GM21390 (cell line): ENCODE data around the gene MAGEB17.
"Not testable (repeated sequence)": the region's sequence is repeated elsewhere in the genome, so short reads cannot be mapped to it uniquely, and the experiment has no call there.

Source experiments
- ATAC-seq: cut with Tn5 transposase; IDR thresholded peaks from one replicate; pipeline ENCODE4 v1.9.1; 2021; ENCODE audit not compliant: unreplicated experiment

MAGEB17 gene, protein sequence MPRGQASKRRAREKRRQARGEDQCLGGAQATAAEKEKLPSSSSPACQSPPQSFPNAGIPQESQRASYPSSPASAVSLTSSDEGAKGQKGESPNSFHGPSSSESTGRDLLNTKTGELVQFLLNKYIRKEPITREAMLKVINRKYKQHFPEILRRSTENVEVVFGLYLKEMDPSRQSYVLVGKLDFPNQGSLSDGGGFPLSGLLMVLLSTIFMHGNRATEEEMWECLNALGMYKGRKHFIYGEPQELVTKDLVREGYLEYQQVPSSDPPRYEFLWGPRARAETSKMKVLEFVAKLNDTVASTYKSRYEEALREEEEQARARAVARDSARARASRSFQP

GRCh38 chrX:16167181-16167580 is at the start of gene MAGEB17:
Gene MAGEB17, plus strand, starts transcription at chrX:16167481. Its CDS starts 2,902 bp downstream, at chrX:16170383.
- ATAC-seq: no peak

- ATAC-seq: peak; percentile 84
These were observed 47.7 kb upstream of the MAGEB17 start for GRCh38 chrX:16119353-16120220.

DNA sequence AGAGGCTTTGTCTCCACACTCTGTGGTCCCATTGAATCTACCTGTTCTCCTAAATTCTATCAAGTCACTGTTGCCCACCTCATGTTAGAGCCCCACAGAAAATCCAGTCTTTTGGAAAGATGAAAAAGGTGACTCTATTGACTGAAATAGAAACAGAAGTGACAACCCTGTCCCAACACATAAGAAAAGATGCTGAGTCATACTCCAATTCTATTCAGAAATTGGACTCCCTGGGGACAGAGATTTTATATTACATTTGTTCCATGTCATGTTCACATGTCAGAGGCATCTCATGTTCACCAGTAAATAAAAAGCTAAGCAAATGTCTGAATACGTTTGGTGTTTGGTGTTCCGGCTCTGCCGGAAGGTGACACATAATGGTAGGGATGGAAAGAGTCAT is 46.9 kb upstream of the MAGEB17 start:
- no peak for ATAC-seq

DNA sequence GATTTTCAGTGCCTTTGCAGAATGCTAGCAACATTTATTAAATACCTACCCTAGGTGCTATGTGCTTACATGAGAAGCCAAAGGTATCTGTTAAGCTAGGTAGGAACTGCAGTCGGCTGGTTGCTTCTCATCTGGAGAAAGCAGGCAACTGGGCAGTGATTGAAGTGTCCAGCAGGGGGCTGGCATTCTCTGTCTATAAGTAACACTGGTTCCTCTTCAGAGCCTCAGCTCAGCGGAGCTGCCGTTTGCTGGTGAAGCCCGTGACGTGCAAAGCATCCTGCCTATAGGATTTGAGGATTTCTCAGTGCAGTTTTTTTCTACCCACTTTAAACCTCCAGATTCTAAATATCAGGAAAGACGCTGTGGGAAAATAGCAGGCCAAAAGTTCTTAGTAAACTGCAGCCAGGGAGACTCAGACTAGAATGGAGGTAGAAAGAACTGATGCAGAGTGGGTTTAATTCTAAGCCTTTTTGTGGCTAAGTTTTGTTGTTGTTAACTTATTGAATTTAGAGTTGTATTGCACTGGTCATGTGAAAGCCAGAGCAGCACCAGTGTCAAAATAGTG is 44.0 kb upstream of the MAGEB17 start, which contains the start of gene GRPR:
Gene GRPR (plus strand): TSS at position 344 of the 565 bp plus-strand sequence. CDS start 389 bp downstream, outside the sequence.
- no peak for ATAC-seq

GRCh38 chrX:16124201-16124600 is 43.1 kb upstream of the MAGEB17 start:
- no peak for ATAC-seq

DNA sequence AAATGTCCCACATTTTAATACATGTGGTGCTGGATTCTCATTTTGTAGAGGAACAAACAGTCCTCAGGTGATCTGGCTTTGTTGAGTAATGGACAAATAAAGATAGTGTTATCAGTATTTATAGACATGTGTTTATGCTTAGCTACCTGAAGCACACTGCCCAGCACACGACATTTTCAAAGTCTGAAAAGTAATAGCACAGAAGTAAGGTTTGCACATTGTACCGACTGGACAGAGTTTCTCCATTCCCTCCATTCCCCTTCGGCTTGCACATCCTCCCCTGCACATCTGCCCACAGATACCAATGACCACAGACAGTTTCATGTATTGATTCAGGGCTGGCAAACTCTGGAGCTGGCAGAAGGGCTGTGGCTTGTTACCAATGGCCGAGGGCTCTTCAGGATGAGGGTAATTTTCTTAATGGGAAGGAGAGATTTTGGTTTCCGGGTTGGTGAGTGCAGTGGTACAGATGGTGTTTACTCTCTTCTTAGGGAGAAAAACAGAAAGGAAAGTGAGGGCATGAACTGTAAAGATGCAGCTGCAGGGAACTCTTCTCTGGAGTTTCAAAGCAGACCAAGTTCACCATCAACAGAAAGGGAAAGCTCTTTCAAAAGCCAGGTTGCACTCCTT is 41.6 kb upstream of the MAGEB17 start:
- no peak for ATAC-seq

DNA sequence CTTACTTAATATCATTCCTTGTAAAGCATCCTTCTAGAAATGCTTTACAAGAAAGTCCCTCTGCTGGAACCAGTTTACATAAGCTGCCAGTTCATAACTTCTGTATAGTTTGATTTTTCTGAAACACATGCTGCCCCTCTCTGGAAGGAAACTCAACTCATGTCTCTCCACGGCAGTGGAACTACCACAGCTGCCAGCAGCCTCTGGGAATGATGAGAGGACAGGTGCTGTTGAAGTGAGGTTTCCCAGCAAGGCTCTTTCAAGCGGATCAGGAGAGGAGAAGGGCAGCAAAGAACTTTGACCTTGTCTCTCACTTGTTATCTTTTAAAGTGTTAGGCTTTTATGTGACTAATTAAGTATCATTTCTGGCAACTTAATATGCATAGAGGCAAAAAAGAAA is 36.6 kb upstream of the MAGEB17 start:
- no peak for ATAC-seq

GRCh38 chrX:16134936-16135335 is 32.3 kb upstream of the MAGEB17 start:
- ATAC-seq: no peak

GRCh38 chrX:16136080-16136479 is 31.2 kb upstream of the MAGEB17 start:
- ATAC-seq: no peak

DNA sequence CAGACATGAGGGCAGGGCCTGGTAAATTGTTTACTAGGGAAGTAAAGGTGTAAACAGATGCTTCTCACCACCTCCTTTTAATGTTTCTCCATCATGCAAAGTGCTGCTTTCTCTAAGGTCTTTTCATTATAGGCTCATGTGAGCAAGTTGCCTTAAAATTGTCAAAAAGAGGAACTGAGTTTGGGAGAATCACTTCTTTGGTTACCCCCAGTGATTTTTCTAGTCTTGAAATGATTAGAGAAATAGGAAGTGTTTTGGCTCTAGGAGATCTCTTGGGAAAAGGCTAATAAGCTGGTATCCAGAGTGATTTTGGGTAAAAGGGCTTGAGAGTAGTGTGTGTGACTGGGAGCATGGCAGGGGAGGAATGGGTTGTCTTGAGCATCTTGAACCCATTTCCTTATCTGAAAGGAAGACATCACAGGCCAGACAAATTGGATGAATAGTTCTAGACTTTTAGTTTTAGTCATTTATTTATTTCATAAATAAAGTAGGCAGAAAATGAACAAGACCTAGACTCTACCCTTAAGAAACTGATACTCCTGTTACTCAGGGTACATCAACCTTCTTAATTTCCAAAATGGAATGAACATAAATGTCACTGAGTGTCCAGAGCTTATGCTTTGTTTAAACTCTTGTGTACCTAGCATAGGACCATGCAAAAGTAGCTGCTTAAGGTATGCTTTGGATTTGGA is 29.7 kb upstream of the MAGEB17 start:
- ATAC-seq: peak; percentile 78

DNA sequence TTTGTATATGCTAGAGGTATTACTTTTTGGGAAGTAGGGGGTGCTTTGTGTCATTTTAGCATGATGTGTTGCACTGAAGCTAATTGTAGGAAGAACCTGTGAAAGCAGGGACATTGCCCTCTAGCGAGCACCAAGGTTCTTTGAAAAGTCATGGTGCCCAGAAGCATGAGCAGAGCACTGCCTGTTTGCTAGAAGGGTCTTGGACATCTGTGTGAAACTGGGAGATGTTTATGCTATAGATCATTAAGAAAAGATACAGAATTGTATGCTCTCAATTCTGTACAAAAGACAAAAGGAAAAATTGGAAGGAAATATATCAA is 29.2 kb upstream of the MAGEB17 start:
- peak; percentile 44 for ATAC-seq

DNA sequence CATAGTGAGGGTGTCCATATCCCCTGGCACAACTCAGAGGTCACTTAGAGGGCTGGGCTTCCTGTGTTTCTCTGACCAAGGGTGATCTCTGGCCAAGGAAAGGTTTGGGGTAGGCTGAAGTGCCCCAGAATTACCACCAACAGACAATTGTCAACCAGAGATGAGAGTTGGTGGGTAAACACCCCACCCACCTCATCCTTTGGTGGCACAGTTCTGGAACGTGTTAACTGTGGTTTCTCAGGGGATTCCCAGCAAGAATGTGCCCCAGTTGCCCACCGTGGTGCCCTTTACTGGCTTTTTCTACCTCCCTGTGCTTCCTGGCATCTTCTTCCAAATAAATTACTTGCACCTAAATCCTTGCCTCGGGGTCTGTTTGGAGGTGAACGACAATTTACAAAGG is 26.8 kb upstream of the MAGEB17 start:
- ATAC-seq: no peak

GRCh38 chrX:16140983-16141382 is 26.3 kb upstream of the MAGEB17 start:
- ATAC-seq: no peak

- ATAC-seq: no peak
These were observed 25.6 kb upstream of the MAGEB17 start for GRCh38 chrX:16141422-16142245.

- no peak for ATAC-seq
These were observed 25.1 kb upstream of the MAGEB17 start for GRCh38 chrX:16142246-16142558.

DNA sequence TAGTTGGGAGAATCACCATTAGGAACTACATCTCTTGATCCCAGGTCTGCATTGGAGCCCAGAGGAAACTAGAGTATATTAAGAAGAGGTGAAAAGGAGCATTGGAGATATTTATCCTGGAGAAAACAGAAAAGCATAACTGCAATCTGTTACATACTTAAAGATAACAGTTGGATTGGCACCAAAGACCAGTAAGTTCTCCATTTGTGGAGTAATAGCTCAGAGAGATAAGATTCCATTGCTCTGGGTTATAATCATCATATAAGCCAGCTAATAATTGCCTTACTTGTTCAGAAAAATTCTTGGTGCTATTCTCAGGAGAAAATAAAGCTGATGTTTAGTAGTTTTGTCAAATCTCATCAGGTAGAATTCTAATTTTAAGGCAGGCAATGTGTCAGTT is 23.3 kb upstream of the MAGEB17 start:
- ATAC-seq: no peak

DNA sequence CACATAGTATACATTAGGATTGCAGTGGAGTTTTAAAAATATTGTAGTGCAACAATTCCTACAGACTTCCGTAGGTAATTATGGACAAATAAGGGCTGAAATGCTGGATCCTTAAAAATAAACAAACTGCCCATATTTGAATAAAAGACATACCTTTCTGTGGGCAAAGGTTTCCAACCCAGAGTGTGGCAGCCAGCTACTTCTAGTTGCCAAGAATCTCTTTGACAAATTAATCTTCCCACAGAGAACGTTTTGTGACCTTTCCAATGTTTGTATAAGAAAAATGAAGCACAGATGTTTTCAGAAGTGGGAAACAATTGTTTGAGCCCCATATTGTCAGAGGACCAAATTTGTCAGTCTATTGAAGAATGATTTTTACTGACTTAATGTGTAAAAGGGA is 22.9 kb upstream of the MAGEB17 start:
- no peak for ATAC-seq

GRCh38 chrX:16145093-16145492 is 22.2 kb upstream of the MAGEB17 start:
- ATAC-seq: not testable (repeated sequence)

- no peak for ATAC-seq
These were observed 21.6 kb upstream of the MAGEB17 start for GRCh38 chrX:16145656-16146055.

GRCh38 chrX:16148896-16149295 is 18.4 kb upstream of the MAGEB17 start:
- ATAC-seq: no peak
